Mucosa of rectum (tissue), 2 donors: ENCODE results near the gene SUGCT.
"Not testable (repeated sequence)": the region's sequence is repeated elsewhere in the genome, so short reads cannot be mapped to it uniquely, and the experiment has no call there.

ENCODE experiments used
- H3K27ac ChIP-seq, 2 donors: one replicate each; pipeline ENCODE4 v1.7.0; 2013; ENCODE audit warnings: inconsistent platforms in 2 of 2, low read depth in 2 of 2, low read length in 2 of 2
- H3K27me3 ChIP-seq, 2 donors: one replicate each; pipeline ENCODE4 v1.7.0; 2013; ENCODE audit warnings: low read length in 2 of 2; ENCODE audit not compliant: control insufficient read depth in 2 of 2, insufficient read depth in 2 of 2
- H3K36me3 ChIP-seq, 2 donors: one replicate each; pipeline ENCODE4 v1.7.0; 2013; ENCODE audit warnings: low read length in 2 of 2; ENCODE audit not compliant: control insufficient read depth in 2 of 2, insufficient read depth in 2 of 2
- H3K4me1 ChIP-seq, 2 donors: one replicate each; pipeline ENCODE4 v1.7.0; 2013; ENCODE audit warnings: low read length in 2 of 2, mild to moderate bottlenecking in 1 of 2; ENCODE audit not compliant: control insufficient read depth in 2 of 2, insufficient read depth in 2 of 2
- H3K4me3 ChIP-seq, 2 donors: one replicate each; pipeline ENCODE4 v1.7.0; 2013; ENCODE audit warnings: low read length in 2 of 2
- H3K9ac ChIP-seq, 2 donors: one replicate each; pipeline ENCODE4 v1.7.0; 2013; ENCODE audit warnings: low read length in 2 of 2, low read depth in 1 of 2, mild to moderate bottlenecking in 1 of 2
- H3K9me3 ChIP-seq, 2 donors: one replicate each; pipeline ENCODE4 v1.7.0; 2013; ENCODE audit warnings: low read length in 2 of 2; ENCODE audit not compliant: control insufficient read depth in 2 of 2
- donor health status: healthy.
- donor health status: Normal muscosa, but diverticular disease.

SUGCT gene

DNA sequence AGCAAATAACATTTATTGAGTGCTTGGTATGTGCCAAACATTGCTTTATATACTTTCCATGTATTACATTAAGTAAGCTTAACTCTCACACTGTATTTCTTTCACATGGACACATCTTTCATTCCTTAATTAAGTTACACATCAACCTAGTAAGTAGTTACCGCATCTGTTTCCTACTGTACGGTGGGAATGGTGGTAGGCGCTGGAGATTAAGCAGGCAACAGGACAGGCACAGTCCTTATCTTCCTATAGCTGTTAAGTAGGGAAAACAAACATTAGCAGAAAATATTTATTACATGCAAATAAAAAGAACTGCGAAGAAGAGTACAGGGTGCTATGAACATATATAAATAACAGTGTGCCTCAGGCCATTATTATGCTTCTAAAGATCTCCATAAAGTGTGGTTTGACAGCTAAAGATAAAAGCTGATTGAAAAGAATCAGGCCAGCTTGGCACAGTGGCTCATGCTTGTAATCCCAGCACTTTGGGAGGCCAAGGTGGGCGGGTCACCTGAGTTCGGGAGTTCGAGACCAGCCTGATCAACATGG, 105.0 kb downstream of the SUGCT start:
- H3K4me1 ChIP-seq, result no peaks in the 10 kb centered on the region
- no peak overlapping the region for H3K9ac ChIP-seq
- H3K4me3 ChIP-seq, result no peak overlapping the region
- H3K27me3 ChIP-seq, result no peaks in the 10 kb centered on the region
- H3K36me3 ChIP-seq, result no peaks in the 10 kb centered on the region
- H3K9me3 ChIP-seq, result no peaks in the 10 kb centered on the region
- no peak overlapping the region for H3K27ac ChIP-seq

DNA sequence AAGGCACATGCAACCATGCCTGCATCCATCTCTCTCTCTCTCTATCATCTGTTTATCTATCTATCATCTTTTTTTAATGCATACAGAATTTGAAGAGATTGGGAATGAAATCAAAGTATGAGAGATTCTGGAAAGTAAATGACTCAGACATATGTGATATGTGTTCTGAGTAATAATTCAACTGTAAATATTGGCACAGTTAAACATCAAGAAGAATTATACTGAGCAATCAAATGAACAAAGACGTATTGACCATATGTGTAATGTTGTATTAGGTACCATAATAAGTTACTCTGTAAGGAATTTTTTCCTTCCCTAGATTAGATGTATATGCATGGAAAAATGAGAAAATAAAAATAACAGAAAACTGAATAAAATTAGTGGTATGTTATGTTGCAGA, 108.3 kb downstream of the SUGCT start:
- H3K27ac ChIP-seq, result no peak overlapping the region
- no peaks in the 10 kb centered on the region for H3K9me3 ChIP-seq
- no peaks in the 10 kb centered on the region for H3K27me3 ChIP-seq
- no peak overlapping the region for H3K9ac ChIP-seq
- H3K4me3 ChIP-seq, result no peak overlapping the region
- H3K36me3 ChIP-seq, result no peaks in the 10 kb centered on the region
- H3K4me1 ChIP-seq, result no peaks in the 10 kb centered on the region

DNA sequence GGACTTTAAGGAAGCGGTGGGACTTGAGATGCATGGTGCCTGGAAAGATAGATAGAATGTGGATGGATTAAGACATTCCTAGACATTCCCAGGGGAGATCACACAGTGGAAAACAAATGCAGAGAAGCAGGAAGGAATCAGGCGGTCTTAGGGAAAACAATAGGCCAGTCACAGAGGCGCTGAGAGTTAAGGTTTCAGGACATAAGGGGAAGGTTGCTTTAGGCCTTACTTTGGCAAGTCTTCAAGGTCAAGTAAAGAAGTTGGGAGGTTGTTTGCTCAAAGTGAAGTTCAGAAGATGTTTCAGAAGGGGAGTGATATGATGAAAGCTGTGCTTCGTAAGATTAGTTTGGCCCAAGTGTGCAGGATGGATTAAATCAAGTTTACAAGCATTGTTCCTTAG, 109.4 kb downstream of the SUGCT start:
- Histone ChIP-seq H3K27ac (no peak overlapping the region), H3K27me3 (no peaks in the 10 kb centered on the region), H3K36me3 (no peaks in the 10 kb centered on the region), H3K4me1 (no peaks in the 10 kb centered on the region), H3K9me3 (no peaks in the 10 kb centered on the region), H3K4me3 (no peak overlapping the region), H3K9ac (no peak overlapping the region)

DNA sequence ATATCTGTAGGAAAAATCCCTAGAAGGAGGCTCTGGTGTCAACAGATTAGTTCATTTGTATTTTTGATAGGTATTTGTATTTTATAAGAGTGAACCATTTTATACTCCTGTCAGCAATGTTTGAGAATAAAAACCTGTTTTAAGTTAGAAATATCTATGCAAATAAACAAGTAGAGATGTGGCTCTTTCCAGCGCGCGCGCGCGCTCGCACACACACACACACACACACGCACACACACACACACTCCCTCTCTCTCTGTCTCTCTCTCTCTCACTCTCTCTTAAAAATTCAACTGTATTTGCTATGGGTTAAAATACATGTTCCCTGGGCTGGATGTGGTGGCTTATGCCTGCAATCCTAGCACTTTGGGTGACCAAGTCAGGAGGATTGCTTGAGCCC, 113.9 kb downstream of the SUGCT start:
- no peak overlapping the region for H3K4me3 ChIP-seq
- H3K4me1 ChIP-seq, result no peaks in the 10 kb centered on the region
- H3K9me3 ChIP-seq, result no peaks in the 10 kb centered on the region
- no peaks in the 10 kb centered on the region for H3K27me3 ChIP-seq
- no peak overlapping the region for H3K27ac ChIP-seq
- H3K9ac ChIP-seq, result no peak overlapping the region
- H3K36me3 ChIP-seq, result no peaks in the 10 kb centered on the region

DNA sequence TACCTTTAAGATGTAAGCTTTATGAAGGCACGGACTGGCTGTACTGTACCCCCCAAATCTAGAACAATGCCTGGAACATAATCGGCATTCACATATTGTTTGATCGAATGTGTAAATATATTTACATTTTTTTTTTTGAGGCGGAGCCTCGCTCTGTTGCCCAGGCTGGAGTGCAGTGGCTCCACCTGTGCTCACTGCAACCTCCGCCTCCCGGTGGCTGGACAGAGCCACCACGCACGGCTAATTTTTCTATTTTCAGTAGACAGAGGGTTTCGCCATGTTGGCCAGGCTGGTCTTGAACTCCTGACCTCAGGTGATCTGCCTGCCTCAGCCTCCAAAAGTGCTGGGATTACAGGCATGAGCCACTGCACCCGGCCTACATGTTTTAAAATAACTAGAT, 118.6 kb downstream of the SUGCT start:
- not testable (repeated sequence) for H3K4me3 ChIP-seq, H3K4me1 ChIP-seq, H3K27ac ChIP-seq

DNA sequence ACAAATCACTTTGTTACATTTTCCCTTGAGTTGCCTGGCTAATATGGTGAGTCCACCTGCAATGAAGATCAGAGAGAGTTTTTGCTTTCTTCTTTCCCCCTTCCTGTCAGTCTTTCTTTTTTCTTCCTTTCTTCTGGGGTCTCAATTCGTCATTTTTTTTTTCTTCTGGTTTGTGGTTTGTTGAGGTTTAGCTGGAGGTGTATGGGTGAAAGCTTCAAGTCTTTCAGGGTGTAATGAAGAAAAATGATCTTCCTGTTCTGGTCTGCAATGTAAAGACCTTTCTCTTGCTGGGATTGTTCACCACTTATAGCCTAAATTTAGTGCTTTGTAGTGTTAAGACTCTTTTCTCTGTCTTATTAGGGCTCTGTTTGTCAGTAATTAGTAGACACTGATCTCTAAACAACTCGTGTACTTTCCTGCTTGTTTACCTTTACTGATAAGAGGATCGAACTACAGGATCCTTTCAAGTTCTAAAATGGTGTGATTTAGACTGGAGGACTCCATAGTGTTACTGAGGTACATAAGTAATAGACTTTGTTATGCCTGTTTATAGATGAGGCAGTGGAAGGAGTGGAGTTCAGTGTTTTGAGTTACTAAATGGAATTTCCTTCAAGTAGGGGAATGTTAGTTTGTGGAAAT, 129.1 kb downstream of the SUGCT start:
- Histone ChIP-seq H3K36me3 (no peaks in the 10 kb centered on the region), H3K27me3 (no peaks in the 10 kb centered on the region), H3K4me3 (no peak overlapping the region), H3K4me1 (no peaks in the 10 kb centered on the region), H3K27ac (no peak overlapping the region), H3K9ac (no peak overlapping the region), H3K9me3 (no peaks in the 10 kb centered on the region)

More for the DNA sequence above, 118.6 kb downstream of the SUGCT start:
- not testable (repeated sequence) for H3K9me3 ChIP-seq, H3K36me3 ChIP-seq, H3K27me3 ChIP-seq, H3K9ac ChIP-seq

DNA sequence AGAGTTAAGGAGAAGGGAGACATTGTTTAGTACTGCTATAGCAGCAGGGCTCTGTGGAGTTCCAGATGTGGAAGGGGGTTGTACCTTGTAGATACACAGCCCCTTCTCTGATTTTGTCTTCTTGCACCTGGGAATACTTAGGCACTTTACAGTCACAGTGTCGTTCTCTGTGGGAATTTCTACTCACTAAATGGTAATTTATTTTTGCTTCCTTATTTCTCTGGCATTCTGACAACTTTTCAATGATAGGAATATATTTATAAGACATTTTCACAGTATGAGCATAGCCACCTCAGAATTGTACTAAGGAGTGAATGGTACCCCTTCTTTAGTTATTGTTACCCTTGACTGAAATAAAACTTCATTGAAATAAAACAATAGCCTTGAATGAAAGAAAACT, 132.8 kb downstream of the SUGCT start:
- Histone ChIP-seq H3K36me3 (no peaks in the 10 kb centered on the region), H3K27ac (no peak overlapping the region), H3K9ac (no peak overlapping the region), H3K4me1 (no peaks in the 10 kb centered on the region), H3K27me3 (no peaks in the 10 kb centered on the region), H3K9me3 (no peaks in the 10 kb centered on the region), H3K4me3 (no peak overlapping the region)

DNA sequence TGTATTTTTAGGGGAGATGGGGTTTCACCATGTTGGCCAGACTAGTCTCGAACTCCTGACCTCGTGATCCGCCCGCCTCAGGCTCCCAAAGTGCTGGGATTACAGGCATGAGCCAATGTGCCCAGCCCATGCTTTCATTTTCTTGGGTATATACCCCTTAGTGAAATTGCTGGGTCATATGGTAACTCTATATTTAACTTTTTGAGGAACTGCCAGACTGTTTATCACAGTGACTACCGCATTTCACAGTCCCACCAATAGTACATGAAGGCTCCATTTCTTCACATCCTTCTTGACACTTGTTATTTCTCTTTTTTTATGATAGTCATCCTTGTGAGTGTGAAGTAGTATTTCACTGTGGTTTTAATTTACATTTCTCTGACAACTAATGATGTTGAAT, 134.0 kb downstream of the SUGCT start:
- H3K27ac ChIP-seq, H3K4me3 ChIP-seq, H3K9ac ChIP-seq: not testable (repeated sequence)

DNA sequence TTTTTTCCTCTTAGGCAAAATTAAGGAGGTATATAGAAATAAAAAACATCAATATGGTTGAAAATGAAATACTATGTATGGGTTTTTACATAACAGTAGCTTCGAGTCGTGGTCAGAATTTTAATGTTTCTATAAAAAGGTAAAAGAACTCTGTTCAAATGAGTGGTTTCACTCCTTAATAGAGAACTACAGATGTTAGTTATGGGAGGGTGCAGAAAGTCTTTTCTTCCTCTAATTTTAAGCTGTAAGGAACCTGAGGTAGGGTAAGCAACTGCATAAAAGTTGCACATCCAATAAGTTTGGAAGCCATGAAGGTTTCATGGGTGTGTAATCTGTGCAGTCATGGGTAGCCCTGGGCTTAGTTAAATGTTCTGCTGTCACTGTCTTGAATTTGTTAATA, 141.3 kb downstream of the SUGCT start:
- Histone ChIP-seq H3K4me1 (no peaks in the 10 kb centered on the region), H3K4me3 (no peak overlapping the region), H3K36me3 (no peaks in the 10 kb centered on the region), H3K27me3 (no peaks in the 10 kb centered on the region), H3K27ac (no peak overlapping the region), H3K9me3 (no peaks in the 10 kb centered on the region), H3K9ac (no peak overlapping the region)

More for the DNA sequence above, 134.0 kb downstream of the SUGCT start:
- H3K9me3 ChIP-seq, H3K4me1 ChIP-seq, H3K36me3 ChIP-seq, H3K27me3 ChIP-seq: not testable (repeated sequence)

DNA sequence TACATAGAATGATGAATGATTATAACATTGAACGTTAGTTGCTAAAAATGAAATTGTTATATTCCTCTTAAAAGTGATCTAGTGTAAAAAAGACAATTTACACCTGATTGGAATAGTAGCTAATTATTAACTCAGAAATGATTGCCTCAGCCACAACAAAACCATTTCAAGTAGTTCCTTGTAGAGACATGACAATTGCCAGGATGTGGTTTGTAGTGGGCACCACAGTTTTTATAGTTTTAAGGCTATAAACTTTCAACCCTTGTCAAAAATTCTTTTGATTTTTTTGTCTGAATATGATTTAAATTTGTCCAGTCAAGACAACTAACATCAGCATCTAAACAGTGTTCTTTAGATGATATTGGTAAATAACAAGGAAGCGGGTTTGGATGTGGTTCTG, 145.2 kb downstream of the SUGCT start:
- H3K9ac ChIP-seq, result no peak overlapping the region
- no peaks in the 10 kb centered on the region for H3K27me3 ChIP-seq
- no peak overlapping the region for H3K4me3 ChIP-seq
- no peaks in the 10 kb centered on the region for H3K9me3 ChIP-seq
- no peaks in the 10 kb centered on the region for H3K36me3 ChIP-seq
- no peak overlapping the region for H3K27ac ChIP-seq
- H3K4me1 ChIP-seq, result no peaks in the 10 kb centered on the region

DNA sequence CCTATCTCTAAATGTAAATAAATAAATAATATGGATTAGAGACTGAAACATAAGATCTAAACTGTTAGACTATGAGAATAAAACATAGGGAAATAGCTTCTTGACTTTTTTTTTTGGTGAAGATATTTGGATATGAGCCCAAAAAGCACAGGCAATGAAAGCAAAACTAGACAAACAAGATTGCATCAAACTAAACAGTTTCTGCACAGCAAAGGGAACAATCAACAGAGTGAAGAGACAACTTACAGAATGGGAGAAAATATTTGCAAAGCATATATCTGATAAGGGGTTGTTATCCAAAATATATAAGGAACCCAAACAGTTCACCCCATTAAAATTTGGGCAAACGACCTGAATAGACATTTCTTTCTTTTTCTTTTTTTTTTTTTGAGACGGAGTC, 148.1 kb downstream of the SUGCT start:
- Histone ChIP-seq H3K4me3 (no peak overlapping the region), H3K27ac (no peak overlapping the region), H3K9ac (no peak overlapping the region)

More for the DNA sequence above, 148.1 kb downstream of the SUGCT start:
- H3K27me3 ChIP-seq, result no peaks in the 10 kb centered on the region
- H3K36me3 ChIP-seq, result no peaks in the 10 kb centered on the region
- H3K9me3 ChIP-seq, result no peaks in the 10 kb centered on the region
- no peaks in the 10 kb centered on the region for H3K4me1 ChIP-seq
